Measurements from ENCODE around the gene UMODL1.

The UMODL1 gene

GRCh38 chr21:42153046-42153686, 82.0 kb downstream of the UMODL1 start:
- FAIRE-seq: no peak

DNA sequence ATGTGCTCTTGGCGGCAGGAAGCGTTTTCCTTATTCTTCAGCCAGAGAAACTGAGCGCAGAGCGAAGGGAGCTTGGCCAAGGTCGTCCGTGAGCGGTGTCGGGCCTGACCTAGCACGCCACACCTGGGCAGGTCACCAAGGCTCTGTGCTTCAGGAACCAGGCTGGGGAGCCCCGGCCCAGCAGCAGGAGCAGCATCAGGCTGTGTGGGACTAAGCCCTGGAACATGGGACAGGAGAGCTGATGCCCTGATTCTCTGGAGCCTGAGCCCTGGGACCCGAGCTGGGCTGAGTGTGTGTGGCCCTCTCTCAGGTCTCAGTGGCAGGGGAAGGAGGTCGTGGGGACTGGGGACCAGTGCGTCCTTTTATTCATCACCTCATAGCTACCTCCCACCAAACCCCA, 82.6 kb downstream of the UMODL1 start:
- FAIRE-seq: no peak

GRCh38 chr21:42154237-42155044, 83.3 kb downstream of the UMODL1 start:
- no peak for FAIRE-seq

DNA sequence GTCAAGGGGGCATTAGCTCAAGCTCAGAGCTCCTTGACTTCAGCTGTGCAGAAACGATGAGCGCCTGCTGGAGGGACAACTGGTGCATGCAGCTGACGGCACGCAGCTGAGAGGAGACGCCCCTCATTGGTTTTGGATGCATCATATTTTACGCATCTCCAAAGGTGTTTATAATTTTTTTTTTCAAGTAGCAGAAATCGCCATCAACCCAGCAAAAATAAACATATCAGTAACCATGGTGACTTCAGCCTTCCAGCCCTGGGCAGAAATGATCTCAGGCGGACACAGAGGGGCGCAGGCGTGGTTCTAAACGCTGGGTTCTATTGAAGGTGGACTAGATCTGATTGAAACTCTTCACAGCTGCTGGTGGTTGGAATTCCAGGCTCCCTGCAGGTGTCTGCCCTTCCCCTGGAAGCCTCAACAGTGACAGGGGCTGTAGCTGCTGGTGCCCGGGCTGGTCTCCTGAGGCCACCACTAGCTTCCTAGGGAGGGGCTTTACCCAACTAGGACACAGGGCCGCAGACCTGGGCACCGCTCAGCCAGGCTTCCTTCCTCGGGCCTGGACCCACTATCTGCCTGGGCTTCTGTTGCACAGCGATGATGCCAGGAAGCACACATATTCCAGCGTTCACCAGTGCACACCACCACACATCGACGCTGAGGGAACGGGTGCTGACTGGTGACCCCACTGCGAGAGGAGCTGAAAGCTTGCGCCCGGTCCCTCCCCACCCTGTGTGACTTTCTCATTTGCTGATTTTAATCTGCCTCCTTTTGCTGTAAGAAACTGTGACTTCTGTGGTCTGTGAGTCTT, 84.1 kb downstream of the UMODL1 start:
- no peak for FAIRE-seq

DNA sequence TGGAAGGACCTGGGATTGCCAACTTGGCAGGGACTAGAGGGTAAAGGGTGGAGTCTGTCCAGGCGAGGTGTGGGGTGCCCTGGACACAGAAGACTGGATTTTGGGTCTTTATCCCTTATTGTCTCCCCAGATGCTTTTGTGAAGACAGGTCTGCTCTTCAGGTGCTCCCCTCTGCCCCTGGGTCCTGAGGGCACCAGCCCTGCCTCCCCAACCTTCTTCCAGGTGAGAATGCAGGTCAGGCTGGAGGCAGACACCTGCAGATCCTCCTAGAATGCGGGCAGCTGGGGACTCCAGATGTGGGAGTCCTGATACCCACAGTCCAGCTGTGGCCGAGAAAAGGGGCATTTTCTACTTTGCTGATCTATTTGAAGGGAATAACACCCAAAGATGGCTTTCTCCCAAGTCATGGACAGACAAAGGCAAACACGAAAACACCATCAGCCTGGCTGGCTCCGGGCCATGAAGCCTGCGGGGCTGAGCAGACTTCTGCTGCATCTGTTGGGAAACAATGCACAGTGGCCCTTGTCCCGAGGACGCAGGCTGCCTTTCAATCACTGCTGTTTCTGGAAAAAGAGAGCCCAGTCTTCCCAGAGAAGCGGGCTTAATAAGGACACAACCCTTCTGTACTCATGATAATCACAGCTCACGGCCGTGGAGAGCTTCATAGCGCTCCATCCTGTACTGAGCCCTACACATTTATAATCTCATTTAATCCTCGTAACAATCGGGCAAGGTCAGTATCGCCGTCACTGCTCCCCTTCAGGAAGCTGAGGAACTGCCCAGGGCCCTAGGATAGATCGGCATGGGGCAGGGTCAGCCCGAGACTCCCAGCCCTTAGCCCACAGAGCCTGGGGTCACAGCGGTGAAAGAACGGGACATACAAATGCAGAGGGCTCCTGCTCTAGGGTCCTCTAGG, 85.8 kb downstream of the UMODL1 start:
- FAIRE-seq: no peak

- no peak for FAIRE-seq
Measured at GRCh38 chr21:42157606-42158310, 86.6 kb downstream of the UMODL1 start.

GRCh38 chr21:42158846-42159245, 87.7 kb downstream of the UMODL1 start:
- FAIRE-seq: no peak

- no peak for FAIRE-seq
Measured at GRCh38 chr21:42159560-42160110, 88.5 kb downstream of the UMODL1 start.

DNA sequence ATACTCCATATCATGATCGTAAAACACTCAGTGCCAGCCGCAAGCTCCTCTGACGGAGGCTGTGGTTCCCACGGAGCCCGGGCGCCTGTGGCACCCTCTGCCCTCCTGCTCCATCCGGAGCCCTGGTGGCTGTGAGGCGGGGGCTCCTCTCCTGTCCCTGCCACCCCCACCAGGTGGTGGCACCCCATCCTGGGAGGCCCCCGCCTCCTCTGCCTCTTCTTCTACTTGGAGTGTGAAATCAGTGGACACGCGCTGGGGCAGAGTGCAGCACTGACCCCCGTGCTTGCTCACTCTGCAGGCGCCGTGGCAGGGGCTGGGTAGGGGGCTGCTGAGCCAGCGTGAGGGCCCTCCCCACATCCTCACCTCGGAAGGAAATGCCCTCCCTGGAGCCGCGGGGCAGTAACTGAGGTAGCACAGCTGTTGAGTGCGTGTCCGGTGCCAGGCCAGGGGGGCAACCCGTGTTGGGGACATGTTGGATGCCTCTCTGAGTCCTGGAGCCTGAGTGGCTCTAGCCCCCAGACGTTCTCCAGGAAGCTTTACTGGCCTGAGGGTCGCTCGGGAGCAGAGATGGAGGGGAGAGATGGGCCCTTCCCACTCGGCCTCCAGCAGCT, 89.1 kb downstream of the UMODL1 start:
- FAIRE-seq: no peak

DNA sequence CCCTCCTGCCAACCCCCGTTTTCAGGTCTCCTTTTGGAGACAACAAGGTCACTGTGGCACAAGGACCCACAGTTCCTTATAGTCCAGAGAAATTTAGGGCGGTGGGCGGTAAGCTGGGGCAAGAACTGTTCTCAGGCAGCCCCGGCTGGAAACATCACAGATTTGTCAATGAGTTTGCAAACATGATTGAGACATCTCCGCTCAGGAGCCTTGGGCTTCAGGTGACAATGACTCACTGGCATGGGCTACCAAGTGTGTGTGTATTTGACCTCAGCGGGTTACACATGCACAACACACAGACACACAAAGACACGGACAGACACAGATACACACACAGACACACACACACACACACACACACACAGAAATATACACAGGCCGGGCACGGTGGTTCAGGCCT, 89.6 kb downstream of the UMODL1 start:
- FAIRE-seq: no peak

DNA sequence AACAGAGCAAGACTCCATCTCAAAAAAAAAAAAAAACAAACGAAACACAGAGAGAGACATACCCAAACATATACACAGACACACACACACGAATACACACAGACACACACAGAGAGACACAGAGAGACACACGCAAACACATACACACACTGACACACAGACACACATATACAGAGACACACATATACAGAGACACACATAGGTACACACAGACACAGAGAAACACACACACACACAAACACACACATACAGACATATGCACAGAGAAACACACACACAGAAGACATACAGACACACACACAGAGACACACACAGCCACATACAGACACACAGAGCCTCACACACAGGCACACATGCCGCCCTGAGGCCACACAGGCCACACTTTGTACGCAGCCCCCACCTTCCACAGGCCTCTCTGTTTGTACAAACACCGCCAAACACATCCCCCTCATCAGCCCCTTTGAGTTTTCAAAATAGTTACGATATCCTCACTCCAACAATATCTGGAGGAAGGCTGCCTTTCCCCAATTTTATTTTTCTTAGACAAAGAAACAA, 90.4 kb downstream of the UMODL1 start:
- no peak for FAIRE-seq

DNA sequence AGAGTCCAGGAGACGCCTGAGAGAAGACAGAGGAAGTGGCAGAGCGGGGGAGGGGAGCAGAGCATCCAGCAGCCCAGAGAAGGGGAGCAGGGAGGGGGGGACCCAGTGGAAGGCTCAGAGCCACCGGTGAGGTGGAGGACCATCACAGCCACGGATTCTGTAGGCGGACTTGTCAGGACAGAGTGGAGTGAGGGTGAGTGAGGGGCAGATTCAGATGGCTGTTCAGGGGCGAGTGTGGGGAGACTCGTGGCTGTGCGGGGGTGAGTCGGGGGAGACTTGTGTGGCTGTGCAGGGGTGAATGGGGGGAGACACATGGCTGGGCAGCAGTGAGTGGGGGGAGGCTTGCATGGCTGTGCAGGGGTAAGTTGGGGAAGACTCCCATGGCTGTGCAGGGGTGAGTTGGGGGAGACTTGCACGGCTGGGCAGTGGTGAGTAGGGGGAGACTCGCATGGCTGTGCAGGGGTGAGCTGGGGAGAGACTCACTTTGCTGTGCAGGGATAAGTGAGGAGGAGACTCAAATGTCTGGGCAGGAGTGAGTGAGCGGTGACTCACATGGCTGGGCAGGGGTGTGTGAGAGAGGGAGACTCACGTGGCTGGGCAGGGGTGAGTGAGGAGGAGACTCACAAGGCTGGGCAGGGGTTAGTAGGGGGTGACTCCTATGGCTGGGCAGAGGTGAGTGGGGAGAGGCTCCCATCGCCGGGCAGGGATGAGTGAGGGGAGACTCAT, 91.0 kb downstream of the UMODL1 start:
- no peak for FAIRE-seq

DNA sequence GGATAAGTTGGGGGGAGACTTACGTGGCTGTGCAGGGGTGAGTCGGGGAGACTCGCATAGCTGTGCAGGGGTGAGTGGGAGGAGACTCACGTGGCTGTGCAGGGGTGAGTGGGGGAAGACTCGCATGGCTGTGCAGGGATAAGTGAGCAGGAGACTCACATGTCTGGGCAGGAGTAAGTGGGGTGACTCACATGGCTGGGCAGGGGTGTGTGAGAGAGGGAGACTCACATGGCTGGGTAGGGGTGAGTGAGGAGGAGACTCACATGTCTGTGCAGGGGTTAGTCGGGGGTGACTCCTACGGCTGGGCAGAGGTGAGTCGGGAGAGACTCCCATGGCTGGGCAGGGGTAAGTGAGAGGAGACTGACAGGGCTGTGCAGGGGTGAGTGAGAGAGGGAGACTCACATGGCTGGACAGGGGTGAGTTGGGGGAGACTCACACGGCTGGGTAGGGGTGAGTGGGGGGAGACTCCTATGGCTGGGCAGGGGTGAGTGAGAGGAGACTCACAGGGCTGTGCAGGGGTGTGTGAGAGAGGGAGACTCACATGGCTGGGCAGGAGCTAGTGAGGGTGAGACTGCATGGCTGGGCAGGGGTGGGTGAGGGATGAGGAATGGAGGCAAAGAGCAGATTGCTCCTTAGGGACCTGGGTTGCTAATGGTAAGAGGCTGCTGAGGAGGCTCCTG, 91.9 kb downstream of the UMODL1 start:
- no peak for FAIRE-seq

GRCh38 chr21:42163511-42163863, 92.4 kb downstream of the UMODL1 start:
- FAIRE-seq: no peak

DNA sequence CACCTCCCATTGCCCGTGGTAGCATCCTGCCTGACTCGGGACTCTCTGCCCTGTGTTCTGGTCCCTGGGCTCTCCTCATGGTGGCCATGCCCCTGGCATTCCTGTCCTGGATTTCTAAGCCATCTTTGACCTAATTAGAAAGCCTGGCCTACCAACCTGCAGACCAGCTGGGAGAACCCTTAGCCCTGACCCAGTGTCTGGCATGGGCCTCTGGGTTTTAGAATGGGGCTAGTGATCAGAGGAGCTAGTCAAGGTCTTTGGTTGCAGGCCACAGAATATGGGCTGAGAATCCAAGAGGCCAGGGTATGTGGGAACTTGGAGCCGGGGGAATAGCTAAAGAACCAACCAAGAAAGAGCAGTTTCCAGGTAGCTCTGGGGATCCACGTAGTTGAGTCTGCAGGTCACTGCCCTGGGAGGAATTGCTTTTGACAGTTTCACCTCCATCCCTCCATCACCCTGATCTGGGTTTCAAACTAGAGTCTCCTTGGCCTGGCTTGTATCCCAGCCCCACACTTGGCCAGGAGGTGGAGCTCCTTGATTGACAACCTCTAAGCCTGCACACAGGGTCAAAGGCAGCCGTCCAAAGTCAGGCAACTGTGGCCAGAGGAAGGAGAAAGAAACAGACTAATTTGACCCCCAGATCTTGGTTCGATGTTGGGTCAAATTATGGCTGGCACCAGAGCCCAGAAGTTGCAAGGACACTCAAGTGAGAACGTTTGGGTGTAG, 93.1 kb downstream of the UMODL1 start:
- no peak for FAIRE-seq

DNA sequence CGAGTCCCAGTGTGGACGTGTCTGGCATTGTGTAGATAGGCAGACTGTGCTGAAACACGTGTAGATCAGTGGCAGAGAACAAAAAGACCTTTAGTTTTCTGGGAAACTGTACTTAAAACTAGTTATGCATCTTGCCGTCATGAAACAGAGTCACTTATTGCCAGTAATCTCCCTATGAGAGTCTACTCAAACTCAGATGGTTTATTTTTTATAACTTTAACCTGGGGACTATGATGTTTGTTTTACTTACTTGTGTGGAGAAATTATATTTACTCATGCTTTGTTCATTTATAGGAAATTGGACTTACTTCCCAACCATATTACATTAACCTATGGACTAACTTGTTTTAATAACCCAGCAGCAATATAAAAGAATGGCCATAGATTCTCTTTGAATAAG, 93.7 kb downstream of the UMODL1 start:
- peak; percentile 95 for FAIRE-seq

DNA sequence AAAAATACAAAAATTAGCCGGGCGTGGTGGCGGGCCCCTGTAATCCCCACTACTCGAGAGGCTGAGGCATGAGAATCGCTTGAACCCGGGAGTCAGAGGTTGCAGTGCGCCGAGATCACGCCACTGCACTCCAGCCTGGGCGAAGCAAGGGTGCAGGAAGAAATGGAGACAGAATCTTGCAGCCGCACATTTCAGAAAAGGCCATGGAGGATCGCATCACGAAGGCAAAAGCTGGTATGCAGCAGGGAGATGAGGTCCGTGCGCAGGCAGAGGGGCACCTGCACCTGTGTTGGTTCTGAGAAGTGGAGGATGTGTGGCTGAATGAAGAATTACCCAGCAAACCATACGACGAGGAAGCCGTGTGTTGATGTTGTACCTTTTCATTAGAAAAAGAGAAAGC, 94.8 kb downstream of the UMODL1 start:
- no peak for FAIRE-seq

DNA sequence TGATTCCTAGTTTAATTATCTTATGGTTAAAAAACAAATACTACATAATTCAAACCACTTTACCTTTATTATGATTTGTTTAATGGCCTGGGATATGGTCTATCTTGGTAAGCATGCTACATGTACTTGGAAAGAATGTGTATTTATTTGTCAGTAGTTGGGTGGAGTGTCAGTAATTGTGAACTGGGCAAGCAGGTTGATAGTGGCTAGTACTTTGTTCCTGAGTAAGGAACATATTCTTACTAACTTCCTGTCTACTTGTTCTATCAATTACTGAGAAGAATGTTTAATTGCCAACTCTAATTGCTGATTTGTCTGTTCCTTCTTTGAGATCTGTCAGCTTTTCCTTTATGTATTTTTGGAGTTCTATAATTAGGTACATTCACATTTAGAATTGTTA, 98.6 kb downstream of the UMODL1 start:
- FAIRE-seq: peak; percentile 76

Measured in colon (tissue), 2 donors.